ENCODE data around the gene LRRC34. TPM values are rescaled to one million over a fixed set of nuclear protein-coding genes. Genes with fewer than 3 reads are reported as not detected.

LRRC34 gene
- total and polyA plus RNA-seq, 4 donors: 0.22 to 2.8 (median 0.85) TPM

GRCh38 chr3:169790219-169790618 is 22.5 kb downstream of the LRRC34 start:
- TF ChIP-seq HNF4A (conservative IDR thresholded peaks at IDR 0.05) (no peak), EGR1 (IDR thresholded peaks at IDR 0.05; ENCODE audit: low read depth in 2 of 2) (no peak), NR2F2 (IDR thresholded peaks at IDR 0.05) (no peak), GABPA (IDR thresholded peaks at IDR 0.05 in 1 of 2, conservative IDR thresholded peaks at IDR 0.05 in 1 of 2) (no peak), TAF1 (conservative IDR thresholded peaks at IDR 0.05) (no peak), RAD21 (IDR thresholded peaks at IDR 0.05) (no peak), RXRA (IDR thresholded peaks at IDR 0.05) (no peak), ATF3 (IDR thresholded peaks at IDR 0.05) (no peak), REST (IDR thresholded peaks at IDR 0.05) (no peak), JUND (IDR thresholded peaks at IDR 0.05) (no peak), SP1 (IDR thresholded peaks at IDR 0.05) (no peak), YY1 (IDR thresholded peaks at IDR 0.05) (no peak), FOXA2 (IDR thresholded peaks at IDR 0.05) (no peak), HNF4G (IDR thresholded peaks at IDR 0.05) (no peak), MAX (IDR thresholded peaks at IDR 0.05) (no peak)
- TF ChIP-seq, protein P1, sequence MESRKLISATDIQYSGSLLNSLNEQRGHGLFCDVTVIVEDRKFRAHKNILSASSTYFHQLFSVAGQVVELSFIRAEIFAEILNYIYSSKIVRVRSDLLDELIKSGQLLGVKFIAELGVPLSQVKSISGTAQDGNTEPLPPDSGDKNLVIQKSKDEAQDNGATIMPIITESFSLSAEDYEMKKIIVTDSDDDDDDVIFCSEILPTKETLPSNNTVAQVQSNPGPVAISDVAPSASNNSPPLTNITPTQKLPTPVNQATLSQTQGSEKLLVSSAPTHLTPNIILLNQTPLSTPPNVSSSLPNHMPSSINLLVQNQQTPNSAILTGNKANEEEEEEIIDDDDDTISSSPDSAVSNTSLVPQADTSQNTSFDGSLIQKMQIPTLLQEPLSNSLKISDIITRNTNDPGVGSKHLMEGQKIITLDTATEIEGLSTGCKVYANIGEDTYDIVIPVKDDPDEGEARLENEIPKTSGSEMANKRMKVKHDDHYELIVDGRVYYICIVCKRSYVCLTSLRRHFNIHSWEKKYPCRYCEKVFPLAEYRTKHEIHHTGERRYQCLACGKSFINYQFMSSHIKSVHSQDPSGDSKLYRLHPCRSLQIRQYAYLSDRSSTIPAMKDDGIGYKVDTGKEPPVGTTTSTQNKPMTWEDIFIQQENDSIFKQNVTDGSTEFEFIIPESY (IDR thresholded peaks at IDR 0.05): no peak

GRCh38 chr3:169787791-169788190 is 24.9 kb downstream of the LRRC34 start:
- 90% methylated on average over 1 of the region's 1 CpG for WGBS
- Histone ChIP-seq H3K4me3 (ENCODE audit: low read depth in 1 of 3, low read length in 3 of 3) (no peak overlapping the region), H3K9me3 (ENCODE audit: control insufficient read depth in 4 of 4, low read length in 3 of 4) (no peaks in the 10 kb centered on the region), H3K36me3 (ENCODE audit: control insufficient read depth in 4 of 4, insufficient read depth in 3 of 4, low read depth in 1 of 4, low read length in 3 of 4) (peaks cover 0 to 42% (median 30%) of the 10 kb centered on the region in 4 donors), H3K4me1 (ENCODE audit: control insufficient read depth in 4 of 4, insufficient read depth in 4 of 4, low read length in 3 of 4) (no peaks in the 10 kb centered on the region), H3K9ac (ENCODE audit: low read depth in 1 of 2, low read length in 2 of 2) (no peak overlapping the region), H3K27me3 (ENCODE audit: control insufficient read depth in 4 of 4, insufficient read depth in 4 of 4, low read length in 3 of 4) (no peaks in the 10 kb centered on the region), H3K27ac (ENCODE audit: low read depth in 1 of 2, low read length in 2 of 2) (no peak overlapping the region)
- DNase-seq (ENCODE audit: low spot score): no peak
- TF ChIP-seq CTCF (IDR thresholded peaks at IDR 0.05; ENCODE audit: low read depth, low read length, missing input control) (no peak), REST (IDR thresholded peaks at IDR 0.05) (no peak), HNF4A (conservative IDR thresholded peaks at IDR 0.05) (no peak), JUND (IDR thresholded peaks at IDR 0.05) (no peak), GABPA (IDR thresholded peaks at IDR 0.05 in 1 of 2, conservative IDR thresholded peaks at IDR 0.05 in 1 of 2) (no peak), NR2F2 (IDR thresholded peaks at IDR 0.05) (no peak), HNF4G (IDR thresholded peaks at IDR 0.05) (no peak), FOXA2 (IDR thresholded peaks at IDR 0.05) (no peak), TAF1 (conservative IDR thresholded peaks at IDR 0.05) (no peak), SP1 (IDR thresholded peaks at IDR 0.05) (no peak), RXRA (IDR thresholded peaks at IDR 0.05) (no peak), YY1 (IDR thresholded peaks at IDR 0.05) (no peak), EGR1 (IDR thresholded peaks at IDR 0.05; ENCODE audit: low read depth in 2 of 2) (no peak), MAX (IDR thresholded peaks at IDR 0.05) (no peak)
- TF ChIP-seq, protein P1 (IDR thresholded peaks at IDR 0.05): no peak

More at GRCh38 chr3:169790219-169790618, 22.5 kb downstream of the LRRC34 start:
- no peak for DNase-seq (ENCODE audit: low spot score)
- no peaks in the 10 kb centered on the region for H3K4me1 ChIP-seq (ENCODE audit: control insufficient read depth in 4 of 4, insufficient read depth in 4 of 4, low read length in 3 of 4)
- H3K27ac ChIP-seq (ENCODE audit: low read depth in 1 of 2, low read length in 2 of 2): no peak overlapping the region
- H3K9ac ChIP-seq (ENCODE audit: low read depth in 1 of 2, low read length in 2 of 2): no peak overlapping the region
- H3K9me3 ChIP-seq (ENCODE audit: control insufficient read depth in 4 of 4, low read length in 3 of 4): no peaks in the 10 kb centered on the region
- H3K27me3 ChIP-seq (ENCODE audit: control insufficient read depth in 4 of 4, insufficient read depth in 4 of 4, low read length in 3 of 4): no peaks in the 10 kb centered on the region
- H3K36me3 ChIP-seq (ENCODE audit: control insufficient read depth in 4 of 4, insufficient read depth in 3 of 4, low read depth in 1 of 4, low read length in 3 of 4): peaks cover 0 to 28% (median 17%) of the 10 kb centered on the region in 4 donors
- no peak overlapping the region for H3K4me3 ChIP-seq (ENCODE audit: low read depth in 1 of 3, low read length in 3 of 3)

Data from liver (tissue), 9 donors.